Ectodermal cell (in vitro differentiated cells): ENCODE measurements around the gene CMTM3. TPM values are rescaled to one million over a fixed set of nuclear protein-coding genes. Genes with fewer than 3 reads are reported as not detected.
"Not testable (repeated sequence)": the region's sequence is repeated elsewhere in the genome, so short reads cannot be mapped to it uniquely, and the experiment has no call there.

Source experiments
- H3K27ac ChIP-seq: 2 replicates; pipeline ENCODE4 v1.7.0; 2013; ENCODE audit warnings: mild to moderate bottlenecking, low read depth, low read length; ENCODE audit not compliant: insufficient read depth, poor library complexity, severe bottlenecking
- H3K27me3 ChIP-seq: 2 replicates; pipeline ENCODE4 v1.7.0; 2013; ENCODE audit warnings: mild to moderate bottlenecking, low read length; ENCODE audit not compliant: insufficient read depth, control insufficient read depth, poor library complexity, severe bottlenecking
- H3K36me3 ChIP-seq: one replicate; pipeline ENCODE4 v1.7.0; 2013; ENCODE audit warnings: low read length; ENCODE audit not compliant: control insufficient read depth, insufficient read depth
- H3K4me1 ChIP-seq: one replicate; pipeline ENCODE4 v1.7.0; 2013; ENCODE audit warnings: low read length; ENCODE audit not compliant: control insufficient read depth, insufficient read depth
- H3K4me3 ChIP-seq: 2 replicates; pipeline ENCODE4 v1.7.0; 2013; ENCODE audit warnings: low read depth, low read length, control low read depth; ENCODE audit not compliant: insufficient read depth
- H3K9me3 ChIP-seq: 2 replicates; pipeline ENCODE4 v1.7.0; 2013; ENCODE audit warnings: mild to moderate bottlenecking, low read length, moderate library complexity; ENCODE audit not compliant: control insufficient read depth
- WGBS, 2 experiments: methylation state at CpG; one replicate each; pipeline ENCODE4 v1.1.7; 2013; ENCODE audit warnings: missing lambda C conversion rate in 2 of 2; 5-methylcytosine and 5-hydroxymethylcytosine counted together
- polyA plus RNA-seq, 4 experiments: library from polyadenylated mRNA; stranded (reverse); fragments of 50-300 nt; gene quantifications; one replicate each; pipeline ENCODE4 v1.2.3, GENCODE V29; 2013

CMTM3 gene
- polyA plus RNA-seq (2013, experiment 1 of 4) = 67.1 TPM
- 75.4 TPM for polyA plus RNA-seq (2013, experiment 2 of 4)
- polyA plus RNA-seq (2013, experiment 3 of 4) = 63.3 TPM
- 71.7 TPM for polyA plus RNA-seq (2013, experiment 4 of 4)

- H3K27ac ChIP-seq = peak within 1 kb of the TSS; percentile 57
- WGBS, 2 experiments = 0% methylated on average over 93 to 96 of the region's 96 CpGs
- peaks cover 1% of the 10 kb centered on the region for H3K36me3 ChIP-seq
- peak within 1 kb of the TSS; percentile 72 for H3K4me3 ChIP-seq
- no peaks in the 10 kb centered on the region for H3K27me3 ChIP-seq
- H3K4me1 ChIP-seq = peaks cover 9% of the 10 kb centered on the region
- H3K9me3 ChIP-seq = no peaks in the 10 kb centered on the region
These were observed at the start of gene CMTM3 for GRCh38 chr16:66604376-66605176. CMTM3 (plus strand) TSS chr16:66604704; CDS start chr16:66604806, 102 bp downstream.

DNA sequence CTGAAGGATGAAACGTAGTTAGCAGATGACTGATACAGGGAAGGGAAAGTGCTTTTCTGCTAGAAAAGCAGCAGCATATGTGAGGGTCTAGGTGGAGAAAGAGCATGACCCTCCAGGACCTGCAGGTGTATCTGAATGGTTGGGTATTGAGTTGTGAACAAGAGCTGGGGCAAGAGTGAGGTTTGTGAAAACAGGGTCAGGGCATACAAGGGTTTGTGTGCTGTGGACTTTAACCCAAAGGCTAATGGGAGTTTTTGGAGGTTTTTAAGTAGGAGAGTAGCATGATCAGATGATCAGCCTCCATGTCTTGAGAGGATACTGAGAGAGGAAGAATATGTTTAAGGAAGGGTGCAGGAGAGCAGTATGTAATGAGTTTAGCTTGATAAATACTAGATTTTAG lies 44.4 kb upstream of the CMTM3 start:
- Histone ChIP-seq H3K27me3 (no peaks in the 10 kb centered on the region), H3K36me3 (no peaks in the 10 kb centered on the region), H3K4me3 (no peak overlapping the region), H3K4me1 (no peaks in the 10 kb centered on the region), H3K9me3 (no peaks in the 10 kb centered on the region), H3K27ac (no peak overlapping the region)
- WGBS, 2 experiments = 89 to 90% methylated on average over 1 of the region's 1 CpG

- no peaks in the 10 kb centered on the region for H3K4me1 ChIP-seq
- H3K9me3 ChIP-seq = no peaks in the 10 kb centered on the region
- 97 to 100% methylated on average over 2 to 3 of the region's 3 CpGs for WGBS, 2 experiments
- H3K36me3 ChIP-seq = no peaks in the 10 kb centered on the region
- no peak overlapping the region for H3K27ac ChIP-seq
- no peak overlapping the region for H3K4me3 ChIP-seq
- H3K27me3 ChIP-seq = no peaks in the 10 kb centered on the region
These were observed 43.0 kb upstream of the CMTM3 start for GRCh38 chr16:66561381-66562080.

DNA sequence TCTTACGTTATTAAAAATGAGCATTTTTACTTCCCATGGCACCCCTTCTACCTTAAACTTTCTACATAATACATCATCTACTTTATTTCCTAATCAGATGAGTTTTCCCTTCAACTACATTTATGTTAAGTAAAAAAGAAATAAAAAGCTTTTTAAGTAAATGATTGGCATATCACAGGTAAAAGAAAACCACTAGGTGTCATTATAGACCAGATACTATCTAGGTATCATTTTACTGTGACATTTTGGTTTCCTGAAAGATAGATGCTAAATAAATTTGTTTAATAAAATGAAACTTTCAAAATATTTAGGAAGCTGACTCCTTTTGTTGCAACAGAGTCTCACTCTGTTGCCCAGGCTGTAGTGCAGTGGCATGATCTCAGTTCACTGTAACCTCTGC lies 42.1 kb upstream of the CMTM3 start:
- no peak overlapping the region for H3K27ac ChIP-seq
- H3K27me3 ChIP-seq = no peaks in the 10 kb centered on the region
- no peaks in the 10 kb centered on the region for H3K9me3 ChIP-seq
- H3K4me3 ChIP-seq = no peak overlapping the region
- 94 to 100% methylated on average over 1 of the region's 1 CpG for WGBS, 2 experiments
- no peaks in the 10 kb centered on the region for H3K4me1 ChIP-seq
- H3K36me3 ChIP-seq = no peaks in the 10 kb centered on the region

DNA sequence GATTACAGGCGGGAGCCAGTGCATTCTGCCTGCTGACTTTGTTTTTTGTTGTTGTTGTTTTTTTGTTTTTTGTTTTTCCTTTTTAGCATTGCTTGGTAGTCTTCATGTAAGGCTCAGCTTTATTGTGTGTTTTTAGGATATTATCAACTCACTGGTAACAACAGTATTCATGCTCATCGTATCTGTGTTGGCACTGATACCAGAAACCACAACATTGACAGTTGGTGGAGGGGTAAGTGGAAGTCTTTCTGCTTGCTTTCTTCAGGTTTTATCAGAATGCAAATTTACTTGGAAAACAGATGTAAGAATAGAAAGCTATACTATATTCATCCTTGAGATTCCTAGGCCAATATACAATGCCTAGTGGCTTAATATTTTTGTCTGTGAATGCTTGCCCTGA lies 41.5 kb upstream of the CMTM3 start:
- Histone ChIP-seq H3K27ac (no peak overlapping the region), H3K27me3 (no peaks in the 10 kb centered on the region), H3K9me3 (no peaks in the 10 kb centered on the region), H3K4me1 (no peaks in the 10 kb centered on the region), H3K36me3 (no peaks in the 10 kb centered on the region), H3K4me3 (no peak overlapping the region)
- WGBS, 2 experiments = 88 to 96% methylated on average over 1 to 2 of the region's 2 CpGs

- Histone ChIP-seq H3K9me3 (no peaks in the 10 kb centered on the region), H3K27ac (no peak overlapping the region), H3K27me3 (no peaks in the 10 kb centered on the region), H3K4me3 (no peak overlapping the region), H3K36me3 (no peaks in the 10 kb centered on the region), H3K4me1 (no peaks in the 10 kb centered on the region)
- WGBS, 2 experiments = 90 to 94% methylated on average over 2 of the region's 2 CpGs
These were observed 40.8 kb upstream of the CMTM3 start for GRCh38 chr16:66563574-66564334.

- 95 to 96% methylated on average over 54 of the region's 54 CpGs for WGBS, 2 experiments
- H3K4me3 ChIP-seq = no peak within 1 kb of the TSS
- no peak within 1 kb of the TSS for H3K27ac ChIP-seq
- H3K9me3 ChIP-seq = no peaks in the 10 kb centered on the region
- H3K27me3 ChIP-seq = no peaks in the 10 kb centered on the region
- H3K4me1 ChIP-seq = no peaks in the 10 kb centered on the region
- H3K36me3 ChIP-seq = no peaks in the 10 kb centered on the region
These were observed 38.2 kb upstream of the CMTM3 start, which contains the start of gene CMTM1 for GRCh38 chr16:66566051-66566901. CMTM1 (plus strand) TSS chr16:66566439; CDS start chr16:66566514, 75 bp downstream.

GRCh38 chr16:66567270-66567669 lies 37.2 kb upstream of the CMTM3 start:
- not testable (repeated sequence) for H3K27me3 ChIP-seq, H3K4me3 ChIP-seq, H3K4me1 ChIP-seq, H3K9me3 ChIP-seq, H3K36me3 ChIP-seq, H3K27ac ChIP-seq
- WGBS, 2 experiments = 80 to 96% methylated on average over 1 to 2 of the region's 3 CpGs

GRCh38 chr16:66568355-66568754 lies 36.1 kb upstream of the CMTM3 start:
- 91 to 92% methylated on average over 2 of the region's 2 CpGs for WGBS, 2 experiments
- H3K4me3 ChIP-seq = no peak overlapping the region
- no peaks in the 10 kb centered on the region for H3K36me3 ChIP-seq
- no peaks in the 10 kb centered on the region for H3K4me1 ChIP-seq
- no peaks in the 10 kb centered on the region for H3K9me3 ChIP-seq
- H3K27ac ChIP-seq = no peak overlapping the region
- no peaks in the 10 kb centered on the region for H3K27me3 ChIP-seq
